Dermis microvascular lymphatic vessel endothelial cell (primary cell): ENCODE measurements around the gene CBX5. TPM values are rescaled to one million over a fixed set of nuclear protein-coding genes. Genes with fewer than 3 reads are reported as not detected.

Experiments
- DNase-seq, 2 donors: peaks; one replicate each; pipeline versions ENCODE4 v3.0.0 to v3.0.0-alpha.2; 2010; ENCODE audit warnings: low read depth in 2 of 2
- total RNA-seq: library from RNA; depleted of rRNA; stranded (reverse); fragments of >200 nt; gene quantifications from 2 replicates; pipeline ENCODE4 v1.2.1, GENCODE V29; 2014

The CBX5 gene
- total RNA-seq, 1 donor from 2014 or later = 30.9 TPM

DNA sequence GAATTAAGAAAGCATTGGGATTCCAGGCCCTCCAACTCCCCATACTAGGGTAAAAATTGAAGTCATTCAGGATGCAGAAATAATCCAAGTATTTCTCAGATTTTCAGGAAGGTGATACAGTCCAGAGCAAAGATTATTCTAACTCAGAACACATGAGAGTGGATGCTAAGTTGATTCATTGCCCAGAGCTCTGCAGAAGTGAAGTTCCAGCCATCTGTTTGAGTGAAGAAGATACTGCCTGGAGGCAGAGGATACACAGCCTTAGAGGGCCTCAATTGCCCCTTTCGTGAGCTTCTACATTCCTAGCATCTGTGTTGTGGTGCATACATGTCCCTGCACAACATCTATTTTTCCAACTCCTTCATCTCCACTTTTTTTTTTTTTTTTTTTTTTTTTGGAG lies 54.3 kb downstream of the CBX5 start:
- DNase-seq = no peak

DNA sequence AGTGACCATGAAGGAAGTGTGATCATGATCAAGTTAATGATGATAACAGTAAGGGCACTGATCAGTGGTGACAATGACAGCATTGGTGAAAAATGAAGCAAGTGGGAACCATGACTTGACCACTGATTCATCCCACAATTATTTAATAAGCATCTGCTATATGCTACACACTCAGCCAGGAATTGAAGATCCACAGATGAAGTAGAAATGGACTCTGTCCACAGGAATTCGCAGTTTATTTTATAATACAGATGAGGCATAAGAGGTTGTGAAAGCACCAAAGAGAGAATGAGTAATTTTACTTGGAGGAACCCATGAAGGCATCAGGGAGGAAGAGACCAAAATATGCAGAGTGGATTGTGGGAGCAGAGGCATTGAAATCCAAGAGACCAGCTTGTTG lies 57.3 kb downstream of the CBX5 start:
- DNase-seq = no peak

DNA sequence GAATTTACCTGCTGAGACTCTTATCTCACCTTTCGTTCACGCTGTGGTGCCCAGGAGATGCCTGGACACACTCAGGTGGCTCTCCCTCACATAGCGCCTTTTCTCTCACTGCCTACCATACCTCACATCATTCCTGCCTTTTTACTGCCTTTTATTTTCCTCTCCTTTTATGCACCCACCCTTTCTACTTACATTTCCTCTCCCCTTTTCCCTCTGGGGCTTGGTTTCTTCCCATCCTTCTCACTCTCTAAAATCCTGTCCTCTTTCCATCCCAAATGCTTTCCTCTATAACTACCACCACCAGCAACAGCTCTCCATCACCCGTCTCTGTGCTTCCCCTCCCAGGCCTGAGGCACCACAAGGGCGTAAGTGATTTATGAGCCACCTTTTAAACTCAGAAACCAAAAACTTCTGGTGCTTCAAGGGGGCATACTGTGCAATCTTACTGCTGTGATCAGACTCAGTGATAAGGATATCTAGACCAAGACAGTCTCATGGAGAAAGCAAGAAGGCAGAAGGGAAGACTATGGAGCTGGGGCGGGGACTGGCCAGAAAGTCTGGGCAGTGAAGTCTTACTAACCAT lies 58.4 kb downstream of the CBX5 start:
- no peak for DNase-seq

DNA sequence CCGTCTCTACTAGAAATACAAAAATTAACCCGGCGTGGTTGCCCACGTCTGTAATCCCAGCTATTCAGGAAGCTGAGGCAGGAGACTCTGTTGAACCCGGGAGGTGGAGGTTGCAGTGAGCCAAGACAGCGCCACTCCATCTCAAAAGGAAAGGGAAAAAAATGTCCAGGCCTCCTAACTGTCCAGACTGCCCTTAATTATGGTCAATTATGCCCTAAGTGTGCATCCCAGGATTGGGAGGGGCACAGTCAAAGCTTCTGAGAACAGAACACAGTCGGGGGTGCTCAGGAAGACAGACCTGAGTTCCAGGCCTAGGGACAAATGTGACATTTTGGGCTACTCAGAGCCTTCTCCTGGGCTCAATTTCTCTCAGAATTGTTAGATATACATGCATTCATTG lies 59.4 kb downstream of the CBX5 start:
- no peak for DNase-seq

DNA sequence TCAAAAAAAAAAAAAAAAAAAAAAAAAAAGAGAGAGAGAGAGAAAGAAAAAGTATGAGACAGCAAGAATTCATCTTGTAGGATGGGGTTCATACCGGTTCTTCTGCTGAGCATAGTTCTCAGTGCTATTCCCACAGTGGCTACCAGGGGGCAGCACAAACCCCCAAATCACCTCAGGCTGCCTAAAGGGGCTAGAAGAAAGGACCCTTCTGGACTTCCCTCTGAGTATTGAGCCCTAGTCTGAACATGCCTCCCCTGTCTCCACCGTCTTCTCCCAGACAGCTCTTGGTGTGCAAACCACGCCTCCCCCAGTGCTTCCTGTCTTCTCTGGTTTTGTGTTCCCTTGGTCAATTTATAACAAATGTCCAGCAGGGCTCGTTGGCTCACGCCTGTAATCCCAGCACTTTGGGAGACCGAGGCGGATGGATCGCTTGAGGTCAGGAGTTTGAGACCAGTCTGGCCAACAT lies 59.8 kb downstream of the CBX5 start:
- DNase-seq = peak; percentile 23 to 67

DNA sequence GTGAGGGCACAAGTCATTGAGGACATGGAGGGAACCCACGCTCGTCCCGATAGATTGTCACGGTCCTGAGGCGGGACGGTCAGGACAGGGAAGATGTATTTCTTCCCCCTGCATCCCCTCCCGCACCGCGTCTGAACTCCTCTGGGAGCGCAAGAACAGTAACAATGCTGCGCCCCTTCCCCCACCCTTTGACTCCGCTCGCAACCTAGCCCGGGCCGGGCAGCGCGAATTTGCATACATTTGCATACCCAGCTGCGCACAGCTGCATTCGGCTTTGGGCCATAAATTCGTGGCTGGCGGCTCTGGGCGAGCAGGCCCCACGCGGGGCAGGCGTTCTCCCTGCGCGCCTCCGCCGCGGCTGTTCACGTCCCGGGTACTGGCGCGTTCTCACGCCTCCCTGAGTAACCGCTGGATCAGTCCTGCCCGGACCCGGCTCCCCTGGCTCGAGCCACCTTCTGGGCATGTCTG lies 62.1 kb downstream of the CBX5 start:
- no peak for DNase-seq

DNA sequence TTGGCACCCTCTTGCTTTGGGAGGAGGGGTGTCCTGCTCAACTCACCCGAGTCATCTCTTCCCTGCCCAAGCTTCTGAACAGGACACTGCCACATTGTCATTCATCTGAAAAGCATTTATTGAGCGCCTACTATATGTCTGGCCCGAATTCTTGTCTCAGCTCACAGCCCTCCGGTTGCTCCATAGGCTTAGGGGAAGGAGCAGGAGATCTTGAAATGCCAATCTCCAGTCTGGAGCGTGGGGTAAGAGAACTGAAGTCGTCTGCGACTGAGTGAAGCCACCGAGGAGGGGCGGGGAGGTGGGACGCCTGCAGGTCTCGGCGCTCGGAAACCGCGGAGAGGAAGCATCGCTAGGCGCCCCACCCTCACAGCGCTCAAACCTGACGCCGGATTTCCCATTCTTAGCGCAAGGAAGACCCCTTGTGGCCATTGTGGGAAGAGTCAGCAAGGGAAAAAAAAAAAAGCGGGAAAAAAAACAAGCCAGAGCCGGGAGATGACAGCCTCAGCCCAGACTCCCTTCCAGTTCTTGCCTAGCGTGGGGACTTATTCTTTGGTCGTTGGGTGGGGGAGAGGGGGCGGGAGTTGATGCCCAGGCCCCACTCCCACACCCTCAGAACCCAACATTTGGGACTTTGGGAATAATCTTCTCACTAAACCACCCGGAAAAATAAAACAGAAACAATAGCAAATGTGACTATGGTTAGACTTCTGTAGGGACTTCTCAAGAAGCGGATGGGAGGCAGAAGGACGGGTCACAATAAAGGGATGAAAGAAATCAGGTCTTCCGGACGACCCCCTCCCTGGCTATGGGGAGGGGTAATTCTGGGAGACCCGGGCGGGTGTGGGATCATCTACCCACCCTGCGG lies 62.9 kb downstream of the CBX5 start:
- peak; percentile 29 to 77 for DNase-seq

DNA sequence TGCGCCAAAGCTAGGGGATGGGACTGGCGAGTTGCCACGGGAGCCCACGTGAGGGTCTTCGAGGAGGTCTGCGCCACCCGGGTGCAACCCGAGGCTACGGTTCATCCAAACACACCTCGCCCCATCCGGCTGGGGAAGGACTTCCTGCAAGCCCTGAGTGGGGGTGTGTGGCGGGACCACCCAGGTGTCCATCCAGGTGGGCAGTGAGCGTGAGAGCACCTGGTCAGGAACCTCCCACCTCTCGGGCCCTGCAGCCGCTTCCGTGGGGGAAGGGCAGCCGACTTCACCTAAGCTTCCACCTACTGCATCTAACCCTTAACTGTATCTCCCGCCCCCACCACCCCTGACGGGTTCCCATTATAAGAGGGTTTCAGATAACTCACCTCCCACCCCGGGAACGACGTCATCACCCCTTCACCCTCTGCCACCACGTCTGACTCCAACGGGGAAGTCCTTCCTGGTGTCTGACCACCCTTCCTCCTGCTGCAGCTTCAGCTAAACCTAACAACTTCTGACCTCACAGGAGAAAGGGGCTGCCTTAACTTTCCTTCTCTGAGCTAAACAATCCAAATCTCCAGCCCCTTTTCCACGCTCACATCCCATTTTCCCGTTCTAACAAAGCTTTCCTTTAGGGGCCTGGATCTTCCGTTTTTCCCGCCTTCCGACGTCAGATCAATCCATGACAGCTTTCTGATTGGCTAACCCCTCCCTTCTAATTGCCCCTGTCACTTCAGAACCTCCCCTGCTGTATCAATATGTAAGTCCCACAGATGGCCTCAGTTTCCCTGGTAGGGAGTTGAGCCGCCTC lies 63.7 kb downstream of the CBX5 start:
- DNase-seq = no peak

DNA sequence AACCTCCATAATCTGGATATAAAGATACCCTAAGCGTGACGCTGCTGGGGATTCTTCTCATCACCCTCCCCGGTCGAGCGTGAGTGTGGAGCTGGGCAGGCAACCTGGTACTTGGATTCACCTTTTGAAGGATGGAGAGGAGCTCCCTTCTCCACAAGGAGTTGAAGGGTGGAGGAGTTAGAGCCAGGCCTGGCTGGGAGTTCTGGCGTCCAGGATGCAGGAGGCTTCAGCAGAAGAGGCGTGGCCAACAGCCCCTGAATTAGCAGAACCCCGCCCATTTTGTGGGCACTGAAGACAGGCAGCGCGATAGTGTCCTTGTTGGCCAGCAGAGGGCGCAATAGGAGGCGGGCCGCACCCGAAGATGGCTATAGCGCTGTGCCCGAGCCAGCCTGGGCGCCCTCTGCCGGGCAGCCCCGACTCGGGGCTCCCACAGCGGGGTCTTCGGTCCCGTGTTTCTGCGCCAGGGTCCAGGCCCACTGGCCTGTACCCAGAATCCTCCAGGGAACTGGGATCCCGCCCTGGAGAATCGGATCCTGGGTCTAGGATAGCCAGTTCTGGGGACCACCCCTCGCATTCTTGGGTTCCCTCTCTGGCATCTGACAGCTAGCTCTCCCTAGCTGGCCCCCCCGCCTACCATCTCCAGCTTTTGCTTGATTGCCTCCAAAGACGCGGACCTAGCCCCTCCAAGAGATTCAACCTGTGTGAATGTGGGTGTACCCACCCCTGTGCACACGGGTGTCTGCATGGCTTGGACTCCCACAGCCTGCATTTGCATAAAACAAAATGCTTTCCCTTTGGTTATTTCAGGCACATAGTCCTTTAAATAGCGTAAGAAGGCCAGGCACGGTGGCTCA lies 65.1 kb downstream of the CBX5 start:
- DNase-seq = peak; percentile 72 to 92

DNA sequence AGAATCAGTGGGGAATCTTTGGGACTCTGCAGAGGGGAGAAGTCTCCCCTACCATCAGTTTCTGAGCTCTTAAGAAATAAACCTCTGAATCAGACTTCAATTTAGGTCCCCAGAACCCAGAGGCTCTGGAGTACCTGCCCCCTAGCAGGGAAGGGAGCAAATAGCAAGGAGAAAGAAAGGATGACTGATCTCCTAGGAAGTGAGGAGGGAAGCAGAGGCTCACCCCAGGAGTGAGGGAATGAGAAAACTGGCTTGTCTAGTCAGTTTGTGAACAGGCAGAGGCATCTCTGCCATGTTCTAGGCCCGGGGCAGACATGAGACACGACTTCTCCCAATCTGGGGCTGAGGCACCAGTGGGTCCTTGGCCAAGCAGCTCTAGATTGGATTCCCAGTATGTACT lies 66.8 kb downstream of the CBX5 start:
- DNase-seq = no peak

DNA sequence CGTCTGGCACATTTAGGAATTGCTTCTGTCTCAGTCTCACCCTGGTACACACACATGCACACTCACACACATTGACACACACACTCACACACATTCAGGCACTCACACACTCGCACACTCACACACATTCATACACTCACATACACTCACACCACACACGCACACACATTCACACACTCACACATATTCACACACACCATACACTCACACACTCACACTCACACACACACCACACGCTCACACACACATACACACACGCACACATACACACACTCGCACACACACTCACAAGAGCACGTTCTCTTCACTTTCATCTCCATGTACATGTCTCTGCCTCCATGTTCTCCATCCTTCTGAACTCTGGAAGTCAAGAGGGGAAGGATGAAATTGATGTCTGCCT lies 68.0 kb downstream of the CBX5 start:
- no peak for DNase-seq

DNA sequence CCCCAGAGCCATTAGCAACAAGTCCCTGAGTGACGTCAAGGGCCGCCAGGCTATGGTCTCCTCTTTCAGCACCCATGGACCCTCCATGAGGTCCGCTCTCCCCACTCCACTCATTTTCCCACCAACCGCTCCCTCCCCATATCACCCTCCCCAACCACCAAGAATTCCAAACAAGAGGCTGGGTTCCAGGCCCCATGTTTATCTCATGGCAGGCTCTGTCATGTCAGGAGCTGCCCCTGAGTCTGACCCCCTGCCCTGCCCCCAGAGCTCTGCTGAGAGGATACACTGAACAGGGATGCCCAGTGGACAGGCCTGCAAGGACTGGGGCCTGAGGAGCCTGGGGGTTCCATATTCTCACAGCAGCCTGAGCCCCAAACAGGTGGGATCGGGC lies 69.5 kb downstream of the CBX5 start:
- DNase-seq = no peak

DNA sequence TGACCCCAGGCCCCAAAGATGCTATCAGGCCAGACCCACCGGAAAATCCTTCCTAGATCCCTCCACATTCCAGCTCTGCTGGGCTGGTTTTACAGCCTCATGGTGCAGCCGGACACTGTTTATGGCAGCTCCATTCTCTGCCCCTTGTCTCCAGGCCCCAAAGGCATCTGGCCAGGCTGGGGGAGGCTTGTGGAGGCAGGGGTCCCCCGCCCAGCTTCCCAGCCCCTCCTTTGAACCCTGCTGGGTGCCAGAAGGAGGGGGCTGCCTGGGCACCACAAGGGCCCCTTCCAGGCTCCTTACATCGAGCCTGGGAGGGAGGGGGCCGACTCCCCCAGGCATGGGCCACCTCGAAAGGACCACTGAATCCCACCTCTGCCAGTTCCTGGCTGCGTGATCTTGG lies 71.3 kb downstream of the CBX5 start:
- no peak for DNase-seq

DNA sequence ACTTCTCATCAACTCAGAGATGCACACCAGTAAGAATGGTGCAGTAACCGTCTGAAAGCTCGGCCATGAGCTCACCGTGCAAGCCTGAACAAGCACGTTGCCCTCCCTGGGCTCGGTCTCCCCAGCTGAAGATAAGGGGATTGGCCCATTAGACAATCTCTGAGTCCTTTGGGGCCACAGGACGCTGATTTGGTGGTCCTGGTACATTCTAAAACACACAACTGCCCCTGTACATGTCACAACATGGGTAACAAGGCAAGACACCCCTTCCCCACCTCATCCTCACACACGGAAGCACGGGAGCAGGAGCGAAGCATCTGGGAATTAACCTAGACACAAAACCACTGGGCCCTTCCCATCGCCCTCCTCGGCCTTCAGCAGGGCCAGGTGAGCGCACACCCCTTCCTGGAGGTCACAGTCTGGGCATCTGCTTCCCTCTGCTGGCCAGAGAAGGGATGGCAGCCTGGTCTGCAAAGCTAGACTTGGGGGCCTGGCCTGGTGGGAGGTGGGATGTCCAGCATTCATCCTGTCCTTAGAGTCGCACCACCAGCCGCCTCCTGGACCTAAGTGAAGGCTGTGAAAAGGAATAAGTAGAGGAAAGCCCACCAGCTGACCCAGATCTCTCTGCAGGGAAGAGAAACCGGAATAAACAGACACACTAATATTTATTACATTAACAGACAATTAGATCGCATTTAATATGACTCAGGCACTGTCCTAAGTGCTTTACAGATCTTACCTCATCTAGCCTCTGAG lies 72.2 kb downstream of the CBX5 start:
- peak in 1 of 2 donors; percentile 52 for DNase-seq

DNA sequence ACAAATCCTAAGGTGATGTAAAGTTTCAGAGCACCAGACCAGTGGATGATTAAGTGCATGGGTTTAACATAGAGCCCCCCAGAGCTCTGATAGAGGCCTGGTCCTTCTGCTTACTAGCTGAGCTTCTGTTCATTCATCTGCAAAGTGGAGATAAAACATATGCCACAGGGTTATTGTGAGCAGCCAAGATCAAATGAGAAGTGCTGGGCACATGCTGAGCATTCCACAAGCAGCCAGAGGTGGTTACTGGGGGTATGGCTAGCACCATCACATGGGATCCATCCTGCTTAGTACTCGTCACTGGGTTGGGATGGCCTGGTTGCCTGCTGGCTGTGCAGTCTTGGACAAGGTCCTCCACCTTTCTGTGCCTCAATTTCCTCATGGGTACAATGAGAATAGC lies 73.1 kb downstream of the CBX5 start:
- DNase-seq = no peak

DNA sequence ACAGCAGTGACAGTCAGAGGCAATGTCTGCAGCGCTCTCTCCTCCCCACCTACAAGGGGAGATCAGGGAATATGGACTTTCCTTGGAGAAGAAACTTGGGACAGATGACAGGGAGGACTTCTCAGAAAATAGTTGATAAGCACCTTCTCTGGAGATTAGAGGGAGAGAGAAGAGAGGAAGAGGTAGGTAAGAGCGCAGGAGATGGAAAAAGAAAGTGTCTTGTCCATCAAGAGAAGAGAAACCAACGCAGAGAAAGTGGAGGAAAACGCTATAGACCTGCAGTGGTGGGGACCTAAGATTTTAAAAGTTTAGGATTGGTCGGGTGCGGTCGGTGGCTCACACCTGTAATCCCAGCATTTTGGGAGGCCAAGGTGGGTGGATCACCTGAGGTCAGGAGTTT lies 75.6 kb downstream of the CBX5 start:
- no peak for DNase-seq

DNA sequence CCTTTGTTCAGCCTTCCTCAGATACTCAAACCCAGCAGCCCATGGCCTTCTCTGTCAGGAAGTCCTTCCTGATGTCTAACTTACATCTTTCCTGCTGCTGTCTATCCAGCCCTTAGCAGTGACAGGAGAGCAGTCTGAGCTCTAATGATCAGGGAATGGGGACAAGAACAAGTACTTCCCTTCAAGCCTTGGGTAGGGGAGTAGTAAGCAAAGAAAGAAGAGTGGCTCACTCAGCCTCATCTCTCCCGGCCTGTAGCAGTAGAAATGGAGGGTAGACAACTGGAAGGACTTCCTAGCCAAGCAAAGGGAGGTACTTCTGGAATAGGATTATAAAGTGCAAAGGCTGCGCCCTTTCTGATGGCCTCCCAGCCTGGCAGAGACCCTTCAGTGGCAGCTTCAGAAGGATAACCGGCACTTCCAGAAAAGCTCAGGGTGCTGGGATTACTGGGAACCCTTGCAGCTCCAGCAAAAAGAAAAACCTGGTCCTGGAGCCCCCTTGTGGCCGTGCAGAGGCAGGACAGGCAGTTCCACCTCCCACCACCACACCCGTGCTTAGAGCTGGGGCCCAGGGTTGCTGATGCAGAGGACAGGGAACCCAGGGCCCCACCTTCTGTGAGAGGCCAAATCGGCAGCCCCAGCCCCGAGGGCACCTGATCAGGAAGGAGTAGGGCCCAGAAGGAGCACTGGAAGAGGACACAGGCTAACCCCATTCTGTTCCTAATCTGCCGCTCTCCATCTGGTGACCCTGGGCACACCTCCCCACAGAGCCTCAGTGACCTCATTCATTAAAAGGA lies 78.7 kb downstream of the CBX5 start:
- peak; percentile 49 to 71 for DNase-seq

DNA sequence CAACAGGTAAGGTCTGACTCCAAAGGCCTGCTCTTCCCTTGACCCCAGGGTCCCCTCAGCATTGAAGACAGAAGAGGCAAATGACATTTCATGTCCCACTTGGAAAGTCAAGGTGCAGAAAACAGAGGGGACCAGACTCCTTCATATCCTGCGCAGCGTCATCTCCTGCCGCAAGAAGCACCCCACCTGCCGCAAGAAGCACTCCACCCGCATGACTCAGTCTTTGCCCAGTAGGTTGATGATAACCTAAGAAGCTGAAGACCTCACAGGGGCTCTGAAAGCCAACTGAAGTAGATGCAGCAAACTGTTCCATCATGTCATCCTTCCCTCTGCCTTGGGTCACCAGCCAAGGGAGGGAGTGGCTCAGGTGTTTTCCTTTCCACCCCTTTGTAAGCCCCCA lies 79.5 kb downstream of the CBX5 start:
- no peak for DNase-seq

DNA sequence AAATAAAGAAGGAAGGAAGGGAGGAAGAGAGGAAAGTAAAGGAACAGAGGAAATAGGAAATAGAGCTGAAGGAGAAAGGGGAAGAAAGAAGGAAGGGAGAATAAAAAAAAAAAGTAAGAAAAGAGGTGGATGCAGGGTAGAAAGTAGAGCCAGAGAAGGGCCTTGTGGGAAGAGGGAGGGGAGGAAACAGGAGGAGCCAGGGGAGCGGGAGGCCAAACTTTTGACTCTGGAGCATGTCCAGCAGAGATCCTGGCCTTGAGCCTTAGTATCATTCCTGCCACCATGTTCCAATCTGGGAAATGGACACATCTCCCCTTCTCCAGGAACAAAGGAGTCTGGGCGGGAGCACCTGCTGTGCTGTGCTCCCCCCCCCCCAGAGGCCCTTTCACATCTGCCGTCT lies 80.0 kb downstream of the CBX5 start:
- no peak for DNase-seq

DNA sequence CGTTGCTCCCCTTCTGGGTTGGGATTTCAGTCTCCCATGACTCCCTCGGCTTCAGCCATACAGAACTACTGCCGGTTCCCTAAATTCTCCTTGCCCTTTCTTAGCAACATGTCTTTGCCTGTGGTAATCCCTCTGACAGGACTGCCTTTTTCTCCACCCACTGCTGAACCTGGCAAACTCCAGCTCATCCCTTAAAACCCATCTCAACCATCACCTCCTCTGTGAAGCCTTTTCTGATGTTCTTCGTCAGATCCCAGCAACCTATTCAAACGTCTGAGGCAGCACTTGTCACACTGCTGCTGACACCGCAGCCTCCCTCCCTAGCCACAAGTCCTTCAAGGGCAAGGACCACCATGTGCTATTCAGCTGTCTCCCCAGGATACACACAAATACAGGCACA lies 80.9 kb downstream of the CBX5 start:
- DNase-seq = no peak
